Heart right ventricle (tissue), 16 donors: ENCODE results near the gene MTMR4. TPM values are rescaled to one million over a fixed set of nuclear protein-coding genes. Genes with fewer than 3 reads are reported as not detected.

Source experiments
- ATAC-seq, 8 donors: fragments of 200-7000 bp; cut with Tn5 transposase; one replicate each; pipeline ENCODE4 v1.9.1; 2020; ENCODE audit warnings: mild to moderate bottlenecking in 8 of 8, moderate library complexity in 8 of 8, moderate number of reproducible peaks in 1 of 8
- DNase-seq, 2 donors: peaks; one replicate each; pipeline ENCODE4 v3.0.0-alpha.2; 2020
- H3K27ac ChIP-seq, 10 donors: fragments of 200-600 bp; sonication (generic) in 2 of 10; one replicate each; pipeline versions ENCODE4 v1.5.0 to v1.8.0; 2020 to 2022; ENCODE audit warnings: mild to moderate bottlenecking in 3 of 10
- H3K27me3 ChIP-seq, 7 donors: fragments of 200-600 bp; one replicate each; pipeline ENCODE4 v1.8.0; 2021 to 2022; ENCODE audit warnings: mild to moderate bottlenecking in 2 of 7
- H3K36me3 ChIP-seq, 9 donors: fragments of 200-600 bp; sonication (generic) in 1 of 9; one replicate each; pipeline versions ENCODE4 v1.5.0 to v1.8.0; 2020 to 2022; ENCODE audit warnings: mild to moderate bottlenecking in 2 of 9
- H3K4me1 ChIP-seq, 9 donors: fragments of 200-600 bp; sonication (generic) in 1 of 9; one replicate each; pipeline versions ENCODE4 v1.5.0 to v1.8.0; 2020 to 2022; ENCODE audit warnings: mild to moderate bottlenecking in 4 of 9
- H3K4me3 ChIP-seq, 10 donors: fragments of 200-600 bp; sonication (generic) in 2 of 10; one replicate each; pipeline versions ENCODE4 v1.5.0 to v1.8.0; 2020 to 2022; ENCODE audit warnings: mild to moderate bottlenecking in 7 of 10, moderate library complexity in 2 of 10
- H3K9me3 ChIP-seq, 11 donors: fragments of 200-600 bp in 10 of 11; sonication (generic) in 2 of 11; one replicate each; pipeline versions ENCODE4 v1.5.0 to v1.8.0; 2013 to 2022; ENCODE audit warnings: mild to moderate bottlenecking in 2 of 11, control low read depth in 1 of 11, moderate library complexity in 1 of 11
- WGBS, 2 donors: extraction: QIAGEN DNeasy Blood & Tissue Kit; methylation state at CpG; one replicate each; pipeline ENCODE4 v1.1.7; 2013; ENCODE audit warnings: inconsistent platforms in 1 of 2; 5-methylcytosine and 5-hydroxymethylcytosine counted together
- intact Hi-C, 10 donors: fragments of 100-400 bp; cut with DNase I; formaldehyde crosslinking; loops; one replicate each; pipeline versions ENCODE4 v1.11.1 to v1.14.2; 2022
- polyA plus RNA-seq, 2 donors: library from polyadenylated mRNA; stranded (reverse); fragments of 200-250 nt; gene quantifications; one replicate each; pipeline ENCODE4 v1.2.3, GENCODE V29; 2013
- total RNA-seq, 10 donors: library from RNA; stranded (reverse); fragmentation: NEBNext Ultra II Directional in 3 of 10; extraction: Animal tissue kit (Norgen Biotek cat#: 25700) in 3 of 10; gene quantifications; one replicate each; pipeline versions ENCODE4 v1.2.1 to v1.2.4, GENCODE V29; 2021 to 2023
- TF ChIP-seq, protein P1 (sequence below), 9 donors: fragments of 200-600 bp; sonication (generic) in 2 of 9; IDR thresholded peaks; one replicate each; pipeline versions ENCODE4 v1.5.0 to v1.8.0; 2021 to 2022; ENCODE audit warnings: antibody characterized with exemption in 9 of 9, mild to moderate bottlenecking in 5 of 9, moderate library complexity in 1 of 9
- donor health status: Arrhythmogenic right ventricular cardiomyopathy.
- donor health status: ischemic (EF 13 %, LVEDD 7.1; RV severe dilation, severe dysfunction).
- donor health status: healthy with polysubstance abuse.
- donor health status: DM: no; HTN: yes; CAD: no.
- donor health status: DM: no; HTN: no; CAD: no.
- donor health status: ischemic (EF 25% LVEDD 6.9; RV normal size, moderate dysfunction).
- donor health status: ischemic (EF 25% LVEDD 5.7; RV mildly dilated, moderate dysfunction).
- donor health status: healthy.
- donor health status: DM: yes; HTN: yes; CAD: no.
- donor health status: Ischemic cardiomyopathy.
- donor health status: ischemic (EF 35%, LVEDD 5.7; RV mildly dilated, moderate dysfunction).
- donor health status: nonischemic (EF 11% LVEDD 7.7; RV severe dilation, severe dysfunction).
- donor health status: DM: yes; HTN: yes; CAD: no.
- donor health status: PGD.
- donor health status: ischemic (EF 29% LVEDD 5.4; RV normal size, mild dysfunction).
- donor health status: nonischemic (EF 23%, LVEDD 6.1; RV moderate dilation, normal function).

The MTMR4 gene
- total and polyA plus RNA-seq, 12 donors: 8.5 to 26.6 (median 15.7) TPM

DNA sequence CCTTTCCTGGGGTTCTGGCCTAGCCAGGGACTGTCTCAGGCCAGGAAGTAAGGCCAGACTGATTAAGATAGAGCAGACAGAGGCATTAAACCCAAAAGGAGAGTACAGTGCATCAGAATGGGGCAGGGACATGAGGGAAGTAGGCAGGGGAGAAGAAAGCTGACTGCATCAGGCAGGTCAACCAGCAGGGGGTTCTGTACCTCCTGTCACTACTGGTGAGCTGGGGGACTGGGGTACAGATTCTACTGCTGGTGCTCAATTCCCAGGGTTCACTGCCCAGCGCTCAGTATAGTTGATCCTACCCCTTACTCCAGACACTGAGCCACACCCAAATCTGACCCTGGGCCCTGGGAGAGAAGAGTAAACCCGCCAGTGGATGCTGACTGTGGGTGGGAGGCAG lies 12.9 kb upstream of the MTMR4 start:
- H3K4me3 ChIP-seq: peak overlapping the region in 6 of 10 donors; percentile 5 to 38 (median 10)
- peaks cover 0 to 13% (median 0%) of the 10 kb centered on the region in 7 donors for H3K27me3 ChIP-seq
- peak overlapping the region in 9 of 10 donors; percentile 44 to 87 (median 70) for H3K27ac ChIP-seq
- DNase-seq: no peak
- 66 to 79% methylated on average over 2 of the region's 2 CpGs for WGBS, 2 donors
- peaks cover 7 to 73% (median 65%) of the 10 kb centered on the region in 9 donors for H3K4me1 ChIP-seq
- no peak for ATAC-seq
- intact Hi-C loops: loop anchor here in 6 of 10 donors (5.0 to 10.0 kb wide), 6 partner anchors 50 to 477 kb away; partner anchors contain the start of genes RAD51C (in 3 of the 6) and TEX14 (in 3 of the 6)
- H3K36me3 ChIP-seq: peaks cover 0 to 22% (median 0%) of the 10 kb centered on the region in 9 donors
- TF ChIP-seq, protein P1, sequence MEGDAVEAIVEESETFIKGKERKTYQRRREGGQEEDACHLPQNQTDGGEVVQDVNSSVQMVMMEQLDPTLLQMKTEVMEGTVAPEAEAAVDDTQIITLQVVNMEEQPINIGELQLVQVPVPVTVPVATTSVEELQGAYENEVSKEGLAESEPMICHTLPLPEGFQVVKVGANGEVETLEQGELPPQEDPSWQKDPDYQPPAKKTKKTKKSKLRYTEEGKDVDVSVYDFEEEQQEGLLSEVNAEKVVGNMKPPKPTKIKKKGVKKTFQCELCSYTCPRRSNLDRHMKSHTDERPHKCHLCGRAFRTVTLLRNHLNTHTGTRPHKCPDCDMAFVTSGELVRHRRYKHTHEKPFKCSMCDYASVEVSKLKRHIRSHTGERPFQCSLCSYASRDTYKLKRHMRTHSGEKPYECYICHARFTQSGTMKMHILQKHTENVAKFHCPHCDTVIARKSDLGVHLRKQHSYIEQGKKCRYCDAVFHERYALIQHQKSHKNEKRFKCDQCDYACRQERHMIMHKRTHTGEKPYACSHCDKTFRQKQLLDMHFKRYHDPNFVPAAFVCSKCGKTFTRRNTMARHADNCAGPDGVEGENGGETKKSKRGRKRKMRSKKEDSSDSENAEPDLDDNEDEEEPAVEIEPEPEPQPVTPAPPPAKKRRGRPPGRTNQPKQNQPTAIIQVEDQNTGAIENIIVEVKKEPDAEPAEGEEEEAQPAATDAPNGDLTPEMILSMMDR (IDR thresholded peaks at IDR 0.05): peak in 3 of 9 donors; percentile 12 to 25 (median 16)
- no peaks in the 10 kb centered on the region for H3K9me3 ChIP-seq

DNA sequence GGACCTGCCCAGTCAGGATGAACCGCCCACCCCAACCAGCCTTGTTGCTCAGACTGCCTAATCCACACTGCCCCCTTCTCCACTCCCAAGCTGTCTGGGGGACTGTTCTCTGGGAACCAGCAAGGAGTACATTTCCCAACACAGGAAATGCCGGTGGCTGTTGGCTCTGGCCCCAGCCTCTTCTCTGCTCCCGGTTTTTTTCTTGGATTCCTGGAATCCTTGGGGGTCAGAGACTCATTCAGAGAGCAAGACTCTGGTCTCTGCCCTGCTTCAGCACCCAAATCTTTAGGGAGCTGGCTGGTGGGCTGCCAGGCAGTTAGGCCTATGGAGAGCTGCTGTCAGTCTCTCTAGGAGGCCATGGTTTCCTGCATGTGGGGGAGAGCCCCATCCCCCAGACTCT lies 10.8 kb upstream of the MTMR4 start:
- peaks cover 6 to 68% (median 60%) of the 10 kb centered on the region in 9 donors for H3K4me1 ChIP-seq
- TF ChIP-seq, protein P1 (IDR thresholded peaks at IDR 0.05): no peak
- ATAC-seq (peak; percentile 36 to 77 (median 66)), DNase-seq (peak; percentile 72 to 74)
- peak overlapping the region; percentile 21 to 87 (median 66) for H3K27ac ChIP-seq
- WGBS, 2 donors: 38 to 45% methylated on average over 3 of the region's 3 CpGs
- H3K36me3 ChIP-seq: peaks cover 0 to 33% (median 0%) of the 10 kb centered on the region in 9 donors
- H3K4me3 ChIP-seq: peak overlapping the region in 3 of 10 donors; percentile 5 to 17 (median 15)
- H3K27me3 ChIP-seq: no peaks in the 10 kb centered on the region
- no peaks in the 10 kb centered on the region for H3K9me3 ChIP-seq
- intact Hi-C loops: loop anchor here in 6 of 10 donors (5.0 to 10.0 kb wide), 6 partner anchors 52 to 480 kb away; partner anchors contain the start of genes RAD51C (in 3 of the 6) and TEX14 (in 3 of the 6)

DNA sequence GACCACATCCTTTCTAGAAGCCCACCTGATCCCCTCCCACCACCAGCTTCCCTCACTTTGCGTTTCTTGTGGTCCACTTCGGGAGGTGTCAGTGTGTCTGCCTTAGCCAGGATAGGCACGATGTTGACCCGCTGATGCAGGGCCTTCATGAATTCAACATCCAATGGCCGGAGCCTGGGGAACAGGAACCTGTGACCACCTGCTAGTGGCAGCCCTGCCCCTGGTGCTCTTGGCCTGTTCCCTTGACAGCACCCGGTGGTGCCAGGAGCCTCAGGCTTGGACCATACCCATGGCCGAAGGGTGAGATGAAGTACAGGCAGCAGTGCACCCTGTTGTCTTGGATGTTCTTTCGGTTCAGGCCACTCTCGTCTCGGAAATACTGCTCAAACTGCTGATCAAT lies 7.2 kb upstream of the MTMR4 start:
- H3K4me1 ChIP-seq: peaks cover 13 to 56% (median 49%) of the 10 kb centered on the region in 9 donors
- TF ChIP-seq, protein P1 (IDR thresholded peaks at IDR 0.05): no peak
- 94 to 95% methylated on average over 10 of the region's 10 CpGs for WGBS, 2 donors
- H3K27me3 ChIP-seq: no peaks in the 10 kb centered on the region
- no peaks in the 10 kb centered on the region for H3K9me3 ChIP-seq
- H3K4me3 ChIP-seq: no peak overlapping the region
- DNase-seq: no peak
- H3K27ac ChIP-seq: peak overlapping the region in 2 of 10 donors; percentile 11 to 96
- H3K36me3 ChIP-seq: peaks cover 0 to 33% (median 0%) of the 10 kb centered on the region in 9 donors
- intact Hi-C loops: loop anchor here in 6 of 10 donors (2.0 to 10.0 kb wide), 8 partner anchors 63 to 483 kb away; partner anchors contain the start of genes RAD51C (in 3 of the 6) and TEX14 (in 3 of the 6)
- no peak for ATAC-seq

DNA sequence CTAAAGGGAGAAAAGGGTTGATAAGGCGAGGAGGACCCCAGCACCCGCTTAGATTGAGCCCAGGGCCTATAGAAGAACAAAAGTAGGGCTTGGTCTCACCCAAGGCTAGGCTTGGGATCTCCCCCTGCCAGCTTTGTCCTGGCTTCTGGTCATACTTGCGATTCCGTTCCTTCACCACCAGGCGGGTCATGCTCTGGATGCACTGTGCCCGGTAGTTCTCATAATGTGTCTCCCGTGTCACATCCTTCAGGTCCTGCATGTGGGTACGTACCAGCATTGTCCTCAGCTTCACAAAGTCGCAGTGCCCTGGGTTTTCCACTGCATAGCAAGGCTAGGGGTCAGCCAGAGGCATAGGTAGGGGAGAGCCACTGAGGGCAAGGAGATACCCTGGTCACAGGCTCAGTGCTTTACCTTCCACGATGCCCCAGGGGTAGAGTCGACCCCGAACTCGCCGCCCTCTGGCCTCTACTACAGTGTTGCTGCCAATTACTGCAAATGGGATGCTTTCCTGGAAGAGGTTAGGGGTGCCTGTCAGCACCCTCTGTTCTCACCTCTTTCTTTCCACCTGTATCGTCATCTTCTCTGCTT lies 6.5 kb upstream of the MTMR4 start:
- Histone ChIP-seq H3K4me1 (peaks cover 15 to 58% (median 54%) of the 10 kb centered on the region in 9 donors), H3K9me3 (no peaks in the 10 kb centered on the region), H3K36me3 (peaks cover 0 to 37% (median 0%) of the 10 kb centered on the region in 9 donors), H3K27me3 (no peaks in the 10 kb centered on the region), H3K4me3 (no peak overlapping the region), H3K27ac (peak overlapping the region in 8 of 10 donors; percentile 91 to 96 (median 94))
- no peak for DNase-seq
- TF ChIP-seq, protein P1 (IDR thresholded peaks at IDR 0.05): peak in 7 of 9 donors; percentile 8 to 46 (median 26)
- 71 to 75% methylated on average over 15 of the region's 15 CpGs for WGBS, 2 donors
- intact Hi-C loops: loop anchor here in 6 of 10 donors (2.0 to 10.0 kb wide), 8 partner anchors 64 to 484 kb away; partner anchors contain the start of genes RAD51C (in 3 of the 6) and TEX14 (in 3 of the 6)
- ATAC-seq: no peak
